HG03565 (cell line): ENCODE results near the gene CCT6A.
"Not testable (repeated sequence)": the region's sequence is repeated elsewhere in the genome, so short reads cannot be mapped to it uniquely, and the experiment has no call there.

Experiments
- ATAC-seq: cut with Tn5 transposase; IDR thresholded peaks from one replicate; pipeline ENCODE4 v1.9.1; 2021; ENCODE audit warnings: mild to moderate bottlenecking, moderate library complexity; ENCODE audit not compliant: unreplicated experiment

The CCT6A gene

GRCh38 chr7:56097700-56098099 lies 46.1 kb downstream of the CCT6A start:
- no peak for ATAC-seq

GRCh38 chr7:56098187-56099008 lies 46.8 kb downstream of the CCT6A start:
- ATAC-seq, result not testable (repeated sequence)

- no peak for ATAC-seq
These were observed 48.1 kb downstream of the CCT6A start for GRCh38 chr7:56099653-56100052.

GRCh38 chr7:56104138-56104537 lies 52.6 kb downstream of the CCT6A start:
- not testable (repeated sequence) for ATAC-seq

- ATAC-seq, result no peak
These were observed 53.9 kb downstream of the CCT6A start for GRCh38 chr7:56105508-56105907.

GRCh38 chr7:56106108-56107073 lies 54.8 kb downstream of the CCT6A start, which contains the start of gene CHCHD2:
Gene CHCHD2 (minus strand): TSS chr7:56106476. CDS start chr7:56106413, 63 bp downstream.
- ATAC-seq, result peak; percentile 99

- no peak for ATAC-seq
These were observed 56.3 kb downstream of the CCT6A start for GRCh38 chr7:56107954-56108258.

GRCh38 chr7:56110611-56111010 lies 59.0 kb downstream of the CCT6A start:
- ATAC-seq, result no peak

GRCh38 chr7:56112244-56112643 lies 60.7 kb downstream of the CCT6A start:
- ATAC-seq, result not testable (repeated sequence)
